ENCODE data around the gene PCSK2. TPM values are rescaled to one million over a fixed set of nuclear protein-coding genes. Genes with fewer than 3 reads are reported as not detected.

PCSK2 gene
- total RNA-seq, 2 donors from 2014 or later, result 0.18 to 2.7 TPM

- no peak for DNase-seq (ENCODE audit: low spot score)
- WGBS, result 79% methylated on average over 3 of the region's 3 CpGs
These were observed 150.4 kb downstream of the PCSK2 start for GRCh38 chr20:17377231-17377630.

DNA sequence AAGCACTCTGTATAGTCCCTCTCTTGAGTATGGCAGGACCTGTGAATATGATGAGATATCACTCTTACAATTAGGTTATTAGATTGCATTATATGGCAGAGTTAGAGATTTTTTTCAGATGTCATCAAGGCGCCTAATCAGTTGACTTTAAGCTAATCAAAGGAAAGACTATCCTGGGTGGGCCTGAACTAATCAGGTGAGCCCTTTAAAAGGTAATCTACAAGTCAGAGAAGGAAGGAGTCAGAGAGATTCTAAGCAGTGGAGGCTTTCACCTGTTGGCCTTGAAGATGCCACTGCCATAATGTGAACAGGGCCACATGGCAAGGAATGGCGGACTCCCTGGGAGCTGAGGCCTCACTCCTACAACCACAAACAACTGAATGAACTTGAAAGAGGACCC lies 152.8 kb downstream of the PCSK2 start:
- intact Hi-C loops (cut with DNase I), result no loop called here
- DNase-seq (ENCODE audit: low spot score), result no peak
- Histone ChIP-seq H3K4me1 (replicated peaks) (no peaks in the 10 kb centered on the region), H3K9me3 (no peaks in the 10 kb centered on the region), H3K27ac (no peak overlapping the region), H3K27me3 (replicated peaks; ENCODE audit: insufficient read depth) (no peaks in the 10 kb centered on the region), H3K36me3 (no peaks in the 10 kb centered on the region), H3K4me3 (no peak overlapping the region)
- 83% methylated on average over 2 of the region's 2 CpGs for WGBS
- TF ChIP-seq POLR2A (IDR thresholded peaks at IDR 0.05) (no peak), POLR2AphosphoS5 (IDR thresholded peaks at IDR 0.05) (no peak)
- TF ChIP-seq, protein P1, sequence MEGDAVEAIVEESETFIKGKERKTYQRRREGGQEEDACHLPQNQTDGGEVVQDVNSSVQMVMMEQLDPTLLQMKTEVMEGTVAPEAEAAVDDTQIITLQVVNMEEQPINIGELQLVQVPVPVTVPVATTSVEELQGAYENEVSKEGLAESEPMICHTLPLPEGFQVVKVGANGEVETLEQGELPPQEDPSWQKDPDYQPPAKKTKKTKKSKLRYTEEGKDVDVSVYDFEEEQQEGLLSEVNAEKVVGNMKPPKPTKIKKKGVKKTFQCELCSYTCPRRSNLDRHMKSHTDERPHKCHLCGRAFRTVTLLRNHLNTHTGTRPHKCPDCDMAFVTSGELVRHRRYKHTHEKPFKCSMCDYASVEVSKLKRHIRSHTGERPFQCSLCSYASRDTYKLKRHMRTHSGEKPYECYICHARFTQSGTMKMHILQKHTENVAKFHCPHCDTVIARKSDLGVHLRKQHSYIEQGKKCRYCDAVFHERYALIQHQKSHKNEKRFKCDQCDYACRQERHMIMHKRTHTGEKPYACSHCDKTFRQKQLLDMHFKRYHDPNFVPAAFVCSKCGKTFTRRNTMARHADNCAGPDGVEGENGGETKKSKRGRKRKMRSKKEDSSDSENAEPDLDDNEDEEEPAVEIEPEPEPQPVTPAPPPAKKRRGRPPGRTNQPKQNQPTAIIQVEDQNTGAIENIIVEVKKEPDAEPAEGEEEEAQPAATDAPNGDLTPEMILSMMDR (IDR thresholded peaks at IDR 0.05), result no peak

More at GRCh38 chr20:17377231-17377630, 150.4 kb downstream of the PCSK2 start:
- Histone ChIP-seq H3K4me1 (replicated peaks) (no peaks in the 10 kb centered on the region), H3K9me3 (no peaks in the 10 kb centered on the region), H3K27me3 (replicated peaks; ENCODE audit: insufficient read depth) (no peaks in the 10 kb centered on the region), H3K4me3 (no peak overlapping the region), H3K36me3 (no peaks in the 10 kb centered on the region), H3K27ac (no peak overlapping the region)
- intact Hi-C loops (cut with DNase I), result no loop called here
- TF ChIP-seq, protein P1 (IDR thresholded peaks at IDR 0.05), result no peak
- TF ChIP-seq POLR2AphosphoS5 (IDR thresholded peaks at IDR 0.05), result no peak
- TF ChIP-seq POLR2A (IDR thresholded peaks at IDR 0.05), result no peak

GRCh38 chr20:17380801-17381200 lies 154.0 kb downstream of the PCSK2 start:
- no peak overlapping the region for H3K4me3 ChIP-seq
- DNase-seq (ENCODE audit: low spot score), result no peak
- intact Hi-C loops (cut with DNase I), result no loop called here

DNA sequence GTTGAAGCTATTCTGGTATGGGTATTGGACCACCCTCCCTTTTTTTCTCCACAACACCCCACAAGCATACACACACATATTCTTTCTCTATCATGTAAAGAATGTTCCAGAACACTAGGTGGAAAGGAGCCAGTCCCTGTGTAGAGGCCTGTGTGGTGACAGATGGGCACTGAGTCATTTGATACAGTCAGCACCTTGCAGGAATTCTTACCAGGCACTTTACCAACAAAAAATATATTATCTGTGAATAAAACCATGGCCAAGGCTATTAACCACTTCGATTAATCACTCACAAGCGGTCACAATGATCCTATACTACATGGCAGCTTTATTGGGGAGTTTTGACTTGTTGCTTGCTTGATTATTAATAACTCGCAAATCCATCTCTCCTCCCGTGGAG lies 154.9 kb downstream of the PCSK2 start:
- H3K36me3 ChIP-seq, result no peaks in the 10 kb centered on the region
- WGBS, result 65% methylated on average over 4 of the region's 4 CpGs
- DNase-seq (ENCODE audit: low spot score), result no peak
- H3K4me3 ChIP-seq, result no peak overlapping the region
- H3K4me1 ChIP-seq (replicated peaks), result no peaks in the 10 kb centered on the region
- TF ChIP-seq POLR2AphosphoS5 (IDR thresholded peaks at IDR 0.05) (no peak), POLR2A (IDR thresholded peaks at IDR 0.05) (no peak)
- TF ChIP-seq, protein P1 (IDR thresholded peaks at IDR 0.05), result no peak
- H3K27ac ChIP-seq, result no peak overlapping the region
- intact Hi-C loops (cut with DNase I), result no loop called here
- no peaks in the 10 kb centered on the region for H3K27me3 ChIP-seq (replicated peaks; ENCODE audit: insufficient read depth)
- H3K9me3 ChIP-seq, result no peaks in the 10 kb centered on the region

More at GRCh38 chr20:17380801-17381200, 154.0 kb downstream of the PCSK2 start:
- no peaks in the 10 kb centered on the region for H3K9me3 ChIP-seq
- H3K36me3 ChIP-seq, result no peaks in the 10 kb centered on the region
- H3K4me1 ChIP-seq (replicated peaks), result no peaks in the 10 kb centered on the region
- whole genome bisulfite sequencing, result 86% methylated on average over 4 of the region's 4 CpGs
- no peaks in the 10 kb centered on the region for H3K27me3 ChIP-seq (replicated peaks; ENCODE audit: insufficient read depth)
- no peak overlapping the region for H3K27ac ChIP-seq
- TF ChIP-seq, protein P1 (IDR thresholded peaks at IDR 0.05), result no peak
- TF ChIP-seq POLR2AphosphoS5 (IDR thresholded peaks at IDR 0.05) (no peak), POLR2A (IDR thresholded peaks at IDR 0.05) (no peak)

GRCh38 chr20:17385798-17386197 lies 159.0 kb downstream of the PCSK2 start:
- Histone ChIP-seq H3K9me3 (no peaks in the 10 kb centered on the region), H3K4me1 (replicated peaks) (no peaks in the 10 kb centered on the region), H3K27me3 (replicated peaks; ENCODE audit: insufficient read depth) (no peaks in the 10 kb centered on the region), H3K27ac (no peak overlapping the region), H3K36me3 (no peaks in the 10 kb centered on the region), H3K4me3 (no peak overlapping the region)
- TF ChIP-seq, protein P1 (IDR thresholded peaks at IDR 0.05), result no peak
- TF ChIP-seq POLR2A (IDR thresholded peaks at IDR 0.05) (no peak), POLR2AphosphoS5 (IDR thresholded peaks at IDR 0.05) (no peak)
- intact Hi-C loops (cut with DNase I), result no loop called here
- DNase-seq (ENCODE audit: low spot score), result no peak
